Lower lobe of right lung (tissue), 2 donors: ENCODE data around the gene GRAP2. TPM values are rescaled to one million over a fixed set of nuclear protein-coding genes. Genes with fewer than 3 reads are reported as not detected.

ENCODE experiments used
- ATAC-seq, 2 donors: fragments of 200-7000 bp; cut with Tn5 transposase; one replicate each; pipeline ENCODE4 v1.9.1; 2020 to 2022; ENCODE audit warnings: mild to moderate bottlenecking in 2 of 2, moderate library complexity in 2 of 2
- DNase-seq: peaks from one replicate; pipeline ENCODE4 v3.0.0-alpha.2; 2020
- H3K27ac ChIP-seq: fragments of 200-600 bp; one replicate; pipeline ENCODE4 v1.8.0; 2022
- H3K27me3 ChIP-seq: fragments of 200-600 bp; one replicate; pipeline ENCODE4 v1.8.0; 2022; ENCODE audit warnings: low read depth
- H3K36me3 ChIP-seq: fragments of 200-600 bp; one replicate; pipeline ENCODE4 v1.8.0; 2022; ENCODE audit warnings: mild to moderate bottlenecking
- H3K4me1 ChIP-seq: fragments of 200-600 bp; one replicate; pipeline ENCODE4 v1.8.0; 2022
- H3K4me3 ChIP-seq: fragments of 200-600 bp; one replicate; pipeline ENCODE4 v1.8.0; 2022; ENCODE audit warnings: mild to moderate bottlenecking
- H3K9me3 ChIP-seq: fragments of 200-600 bp; one replicate; pipeline ENCODE4 v1.8.0; 2022
- intact Hi-C: fragments of 100-400 bp; cut with DNase I; formaldehyde crosslinking; loops from one replicate; pipeline ENCODE4 v1.11.0; 2022
- total RNA-seq: library from RNA; stranded (reverse); fragmentation: NEBNext Ultra II Directional; extraction: Animal tissue kit (Norgen Biotek cat#: 25700); gene quantifications from one replicate; pipeline ENCODE4 v1.2.1, GENCODE V29; 2021
- TF ChIP-seq, protein P1 (sequence below): fragments of 200-600 bp; IDR thresholded peaks from one replicate; pipeline ENCODE4 v1.8.0; 2022; ENCODE audit warnings: antibody characterized with exemption, mild to moderate bottlenecking
- donor health status: DM: no; HTN: yes; CAD: no; lungs with severe emphysema.

The GRAP2 gene
- total RNA-seq, 1 donor from 2014 or later: 9.5 TPM

DNA sequence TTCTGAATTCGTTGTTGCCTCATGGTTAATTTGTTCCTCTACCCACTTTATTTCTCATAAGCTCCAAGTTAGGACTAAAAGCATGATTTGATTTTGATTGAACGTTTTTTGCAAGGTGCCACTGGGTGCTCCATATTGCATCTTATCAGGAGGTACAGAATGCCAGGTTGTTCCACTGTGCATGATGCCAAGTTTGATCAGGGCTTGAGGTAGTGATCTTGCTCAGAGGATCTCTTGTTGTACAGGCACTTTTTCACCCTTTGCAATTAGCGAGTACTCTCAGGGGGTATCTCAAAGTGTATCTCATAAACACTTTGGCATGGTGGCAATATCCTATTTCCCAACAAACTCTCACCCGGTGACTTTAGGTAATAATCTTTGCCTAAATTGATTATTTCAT lies 4.0 kb downstream of the GRAP2 start:
- Histone ChIP-seq H3K27me3 (peaks cover 16% of the 10 kb centered on the region), H3K9me3 (no peaks in the 10 kb centered on the region), H3K4me1 (peaks cover 1% of the 10 kb centered on the region), H3K27ac (no peak overlapping the region), H3K4me3 (peak overlapping the region; percentile 31), H3K36me3 (no peaks in the 10 kb centered on the region)
- DNase-seq (no peak), ATAC-seq (no peak)
- TF ChIP-seq, protein P1, sequence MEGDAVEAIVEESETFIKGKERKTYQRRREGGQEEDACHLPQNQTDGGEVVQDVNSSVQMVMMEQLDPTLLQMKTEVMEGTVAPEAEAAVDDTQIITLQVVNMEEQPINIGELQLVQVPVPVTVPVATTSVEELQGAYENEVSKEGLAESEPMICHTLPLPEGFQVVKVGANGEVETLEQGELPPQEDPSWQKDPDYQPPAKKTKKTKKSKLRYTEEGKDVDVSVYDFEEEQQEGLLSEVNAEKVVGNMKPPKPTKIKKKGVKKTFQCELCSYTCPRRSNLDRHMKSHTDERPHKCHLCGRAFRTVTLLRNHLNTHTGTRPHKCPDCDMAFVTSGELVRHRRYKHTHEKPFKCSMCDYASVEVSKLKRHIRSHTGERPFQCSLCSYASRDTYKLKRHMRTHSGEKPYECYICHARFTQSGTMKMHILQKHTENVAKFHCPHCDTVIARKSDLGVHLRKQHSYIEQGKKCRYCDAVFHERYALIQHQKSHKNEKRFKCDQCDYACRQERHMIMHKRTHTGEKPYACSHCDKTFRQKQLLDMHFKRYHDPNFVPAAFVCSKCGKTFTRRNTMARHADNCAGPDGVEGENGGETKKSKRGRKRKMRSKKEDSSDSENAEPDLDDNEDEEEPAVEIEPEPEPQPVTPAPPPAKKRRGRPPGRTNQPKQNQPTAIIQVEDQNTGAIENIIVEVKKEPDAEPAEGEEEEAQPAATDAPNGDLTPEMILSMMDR: no peak
- intact Hi-C loops: no loop called here

DNA sequence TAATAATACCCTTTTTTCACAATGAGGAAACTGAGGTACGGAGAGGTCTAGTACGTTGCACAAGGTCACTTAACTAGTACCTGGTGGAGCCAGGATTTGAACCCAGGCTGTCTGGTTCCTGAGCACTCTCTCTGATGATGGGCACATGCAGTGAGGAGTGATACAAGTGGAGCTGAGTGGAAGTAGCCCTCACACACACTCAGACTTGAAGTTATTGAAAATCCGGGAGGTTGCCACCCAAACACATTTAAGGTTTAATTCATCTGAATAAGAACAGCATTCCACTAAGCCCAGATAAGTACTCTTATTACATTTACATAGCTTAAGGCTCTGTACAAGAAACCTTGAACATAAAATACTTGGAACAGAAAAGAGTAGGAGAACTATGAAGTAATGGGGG lies 4.8 kb downstream of the GRAP2 start:
- intact Hi-C loops: no loop called here
- TF ChIP-seq, protein P1: no peak
- Histone ChIP-seq H3K27ac (no peak overlapping the region), H3K4me1 (no peaks in the 10 kb centered on the region), H3K4me3 (peak overlapping the region; percentile 31), H3K36me3 (no peaks in the 10 kb centered on the region), H3K27me3 (peaks cover 23% of the 10 kb centered on the region), H3K9me3 (no peaks in the 10 kb centered on the region)
- ATAC-seq (no peak), DNase-seq (no peak)

DNA sequence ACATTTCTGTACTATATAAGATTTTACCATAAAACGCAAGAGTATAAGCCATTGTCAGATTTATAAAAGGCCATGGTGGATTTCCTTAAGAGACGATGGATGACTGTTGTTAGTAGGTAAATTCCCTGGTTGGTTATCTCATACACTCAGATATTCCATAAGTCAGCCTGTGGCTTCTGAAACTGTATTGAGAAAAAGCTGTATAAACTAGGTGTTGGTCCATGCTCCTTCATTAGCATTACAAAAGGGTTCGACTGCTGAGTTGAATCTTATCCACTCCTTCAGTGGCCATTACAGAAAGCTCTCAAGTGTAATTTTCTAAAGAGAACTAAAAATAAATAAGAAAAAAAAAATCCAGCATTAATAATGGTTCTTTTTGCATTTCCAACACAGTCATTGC lies 5.3 kb downstream of the GRAP2 start:
- peaks cover 29% of the 10 kb centered on the region for H3K27me3 ChIP-seq
- H3K9me3 ChIP-seq: no peaks in the 10 kb centered on the region
- DNase-seq (no peak), ATAC-seq (no peak)
- H3K4me3 ChIP-seq: peak overlapping the region; percentile 31
- intact Hi-C loops: no loop called here
- TF ChIP-seq, protein P1: no peak
- H3K4me1 ChIP-seq: no peaks in the 10 kb centered on the region
- no peaks in the 10 kb centered on the region for H3K36me3 ChIP-seq
- no peak overlapping the region for H3K27ac ChIP-seq

DNA sequence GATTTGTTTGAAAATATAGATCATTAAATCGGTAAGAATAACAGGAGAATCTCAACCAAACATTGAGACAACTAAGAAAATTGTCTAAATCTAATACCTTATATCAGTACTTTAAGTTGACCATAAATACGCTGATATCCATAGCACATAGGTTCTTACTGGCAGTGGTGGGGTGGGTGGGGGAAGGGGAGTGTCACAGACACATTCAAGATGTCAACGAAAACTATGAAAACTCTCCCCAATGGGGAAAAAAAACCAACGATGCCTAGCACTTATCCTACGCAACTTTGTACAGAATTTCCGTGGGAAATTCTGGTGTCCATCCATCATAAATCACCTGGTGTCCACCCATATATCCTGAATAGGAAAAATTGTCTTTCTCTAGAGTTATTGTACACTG lies 6.2 kb downstream of the GRAP2 start:
- DNase-seq (no peak), ATAC-seq (no peak)
- intact Hi-C loops: no loop called here
- H3K27ac ChIP-seq: no peak overlapping the region
- TF ChIP-seq, protein P1: no peak
- no peaks in the 10 kb centered on the region for H3K36me3 ChIP-seq
- H3K4me1 ChIP-seq: no peaks in the 10 kb centered on the region
- no peaks in the 10 kb centered on the region for H3K9me3 ChIP-seq
- H3K27me3 ChIP-seq: peaks cover 37% of the 10 kb centered on the region
- peak overlapping the region; percentile 0 for H3K4me3 ChIP-seq

DNA sequence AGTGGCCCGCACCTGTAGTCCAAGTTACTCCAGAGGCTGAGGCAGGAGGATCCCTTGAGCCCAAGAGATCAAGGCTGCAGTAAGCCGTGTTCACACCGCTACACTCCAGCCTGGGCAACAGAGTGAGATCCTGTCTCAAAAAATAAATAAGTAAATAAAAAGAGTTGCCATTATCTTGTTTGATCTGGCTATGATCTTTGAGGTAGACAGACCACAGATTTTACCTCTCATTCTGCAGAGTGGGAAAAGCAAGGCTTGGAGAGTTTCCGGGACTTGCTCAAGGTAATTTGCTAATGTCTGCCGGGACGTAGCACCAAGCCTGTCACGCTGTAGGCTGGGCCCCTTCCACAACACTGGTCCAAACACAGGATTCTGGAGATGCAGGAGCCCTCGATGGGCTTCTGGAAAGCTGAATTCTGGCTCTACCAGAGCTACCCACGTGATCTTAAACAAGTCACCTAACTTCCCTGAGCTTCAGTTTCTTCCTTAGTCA lies 6.8 kb downstream of the GRAP2 start:
- no peaks in the 10 kb centered on the region for H3K36me3 ChIP-seq
- TF ChIP-seq, protein P1: no peak
- ATAC-seq (no peak), DNase-seq (no peak)
- no peaks in the 10 kb centered on the region for H3K4me1 ChIP-seq
- peak overlapping the region; percentile 0 for H3K4me3 ChIP-seq
- intact Hi-C loops: no loop called here
- H3K27me3 ChIP-seq: peaks cover 43% of the 10 kb centered on the region
- no peak overlapping the region for H3K27ac ChIP-seq
- H3K9me3 ChIP-seq: no peaks in the 10 kb centered on the region

DNA sequence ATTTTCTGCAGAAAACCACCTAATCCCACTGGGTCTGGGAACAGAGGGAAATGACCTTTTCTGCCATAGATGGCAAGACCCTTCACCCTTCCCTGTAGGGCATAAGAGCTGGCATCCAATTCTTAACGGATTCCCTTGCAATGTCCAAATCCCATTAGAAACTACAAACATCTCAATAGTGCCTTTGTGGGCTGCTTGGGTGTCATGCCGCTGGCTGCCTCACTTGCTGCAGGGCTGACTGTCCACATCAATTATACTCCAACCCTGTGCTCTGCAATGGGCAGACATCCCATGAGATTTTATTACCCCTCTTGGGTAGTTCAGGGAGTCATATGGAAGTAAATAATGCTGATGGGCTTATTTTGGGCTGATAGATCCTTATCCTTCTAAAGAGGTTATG lies 7.3 kb downstream of the GRAP2 start:
- no peaks in the 10 kb centered on the region for H3K36me3 ChIP-seq
- H3K9me3 ChIP-seq: no peaks in the 10 kb centered on the region
- ATAC-seq (no peak), DNase-seq (no peak)
- intact Hi-C loops: no loop called here
- H3K4me1 ChIP-seq: no peaks in the 10 kb centered on the region
- H3K27me3 ChIP-seq: peaks cover 44% of the 10 kb centered on the region
- TF ChIP-seq, protein P1: no peak
- H3K27ac ChIP-seq: no peak overlapping the region
- peak overlapping the region; percentile 0 for H3K4me3 ChIP-seq
